ENCODE measurements around the gene NUP210. TPM values are rescaled to one million over a fixed set of nuclear protein-coding genes. Genes with fewer than 3 reads are reported as not detected.

Gene NUP210
- total and polyA plus RNA-seq, 2 experiments from 2014 or later = 6.7 to 8.4 TPM

DNA sequence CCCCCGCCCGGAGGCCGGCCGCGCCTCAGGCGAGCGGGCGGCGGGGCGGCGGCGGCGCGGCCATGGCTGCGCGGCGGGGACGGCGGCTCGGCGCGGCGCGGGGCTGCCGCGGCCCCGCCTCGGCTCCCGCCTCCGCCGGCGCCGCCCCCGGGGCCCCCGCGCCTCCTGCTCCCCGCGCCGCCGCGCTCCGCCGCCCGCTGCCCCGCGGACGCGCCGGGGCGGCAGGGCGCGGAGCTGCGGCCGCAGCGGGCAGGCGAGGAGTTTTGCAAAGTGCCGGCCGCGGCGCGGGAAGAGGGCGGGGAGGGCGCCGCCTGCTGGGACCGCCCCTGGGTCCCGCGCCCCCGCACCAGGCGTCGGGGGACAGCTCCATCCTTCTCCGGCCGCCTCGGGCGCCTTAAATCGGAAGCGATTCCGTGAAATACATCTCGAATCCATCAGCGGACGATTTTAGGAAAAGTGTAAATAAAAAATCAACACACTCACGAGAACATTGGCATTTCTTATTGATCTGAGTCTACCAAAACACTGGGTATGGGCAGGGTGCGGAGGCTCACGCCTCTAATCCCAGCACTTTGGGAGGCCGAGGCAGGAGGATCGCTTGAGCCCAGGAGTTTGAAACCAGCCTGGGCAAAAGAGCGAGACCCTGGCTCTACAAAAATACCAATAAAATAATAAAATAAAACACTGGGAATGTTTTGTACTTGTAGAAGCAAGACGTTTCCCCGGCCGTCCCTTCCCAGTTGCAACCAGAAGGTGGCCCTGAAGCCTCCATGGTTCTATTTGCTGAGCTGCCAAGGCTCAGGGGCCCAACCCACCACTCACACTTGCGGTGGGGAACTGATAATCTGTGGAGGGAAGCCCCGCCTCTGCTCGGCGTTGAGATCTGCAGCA lies 136.9 kb downstream of the NUP210 start:
- H3K9me2 ChIP-seq (replicated peaks; ENCODE audit: insufficient read depth) = no peaks in the 10 kb centered on the region
- DNase-seq (ENCODE audit: low spot score) = peak; percentile 52
- TF ChIP-seq, protein P1, sequence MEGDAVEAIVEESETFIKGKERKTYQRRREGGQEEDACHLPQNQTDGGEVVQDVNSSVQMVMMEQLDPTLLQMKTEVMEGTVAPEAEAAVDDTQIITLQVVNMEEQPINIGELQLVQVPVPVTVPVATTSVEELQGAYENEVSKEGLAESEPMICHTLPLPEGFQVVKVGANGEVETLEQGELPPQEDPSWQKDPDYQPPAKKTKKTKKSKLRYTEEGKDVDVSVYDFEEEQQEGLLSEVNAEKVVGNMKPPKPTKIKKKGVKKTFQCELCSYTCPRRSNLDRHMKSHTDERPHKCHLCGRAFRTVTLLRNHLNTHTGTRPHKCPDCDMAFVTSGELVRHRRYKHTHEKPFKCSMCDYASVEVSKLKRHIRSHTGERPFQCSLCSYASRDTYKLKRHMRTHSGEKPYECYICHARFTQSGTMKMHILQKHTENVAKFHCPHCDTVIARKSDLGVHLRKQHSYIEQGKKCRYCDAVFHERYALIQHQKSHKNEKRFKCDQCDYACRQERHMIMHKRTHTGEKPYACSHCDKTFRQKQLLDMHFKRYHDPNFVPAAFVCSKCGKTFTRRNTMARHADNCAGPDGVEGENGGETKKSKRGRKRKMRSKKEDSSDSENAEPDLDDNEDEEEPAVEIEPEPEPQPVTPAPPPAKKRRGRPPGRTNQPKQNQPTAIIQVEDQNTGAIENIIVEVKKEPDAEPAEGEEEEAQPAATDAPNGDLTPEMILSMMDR (IDR thresholded peaks at IDR 0.05; ENCODE audit: poor library complexity) = peak; percentile 32
- no peak for TF ChIP-seq EZH2 (IDR thresholded peaks at IDR 0.05; ENCODE audit: borderline replicate concordance)
- TF ChIP-seq EZH2phosphoT487 (IDR thresholded peaks at IDR 0.05; ENCODE audit: low read depth, severe bottlenecking, unreplicated experiment) = peak; percentile 66
- H3K36me3 ChIP-seq (replicated peaks; ENCODE audit: insufficient read depth, low read depth) = no peaks in the 10 kb centered on the region
- 13% methylated on average over 30 of the region's 93 CpGs for WGBS (ENCODE audit: low lambda C conversion rate, missing lambda C conversion rate)
- no peak overlapping the region for H3K27ac ChIP-seq
- H3K79me2 ChIP-seq = no peaks in the 10 kb centered on the region
- no peaks in the 10 kb centered on the region for H3K4me1 ChIP-seq (ENCODE audit: insufficient read depth)
- no peaks in the 10 kb centered on the region for H4K20me1 ChIP-seq (ENCODE audit: insufficient read depth, poor library complexity, severe bottlenecking)
- peak overlapping the region; percentile 40 for H2AFZ ChIP-seq
- peaks cover 7% of the 10 kb centered on the region for H3K9me3 ChIP-seq (ENCODE audit: low read depth)
- peaks cover 40% of the 10 kb centered on the region for H3K27me3 ChIP-seq
- peak overlapping the region; percentile 91 for H3K4me2 ChIP-seq
- peak overlapping the region; percentile 39 for H3K4me3 ChIP-seq

DNA sequence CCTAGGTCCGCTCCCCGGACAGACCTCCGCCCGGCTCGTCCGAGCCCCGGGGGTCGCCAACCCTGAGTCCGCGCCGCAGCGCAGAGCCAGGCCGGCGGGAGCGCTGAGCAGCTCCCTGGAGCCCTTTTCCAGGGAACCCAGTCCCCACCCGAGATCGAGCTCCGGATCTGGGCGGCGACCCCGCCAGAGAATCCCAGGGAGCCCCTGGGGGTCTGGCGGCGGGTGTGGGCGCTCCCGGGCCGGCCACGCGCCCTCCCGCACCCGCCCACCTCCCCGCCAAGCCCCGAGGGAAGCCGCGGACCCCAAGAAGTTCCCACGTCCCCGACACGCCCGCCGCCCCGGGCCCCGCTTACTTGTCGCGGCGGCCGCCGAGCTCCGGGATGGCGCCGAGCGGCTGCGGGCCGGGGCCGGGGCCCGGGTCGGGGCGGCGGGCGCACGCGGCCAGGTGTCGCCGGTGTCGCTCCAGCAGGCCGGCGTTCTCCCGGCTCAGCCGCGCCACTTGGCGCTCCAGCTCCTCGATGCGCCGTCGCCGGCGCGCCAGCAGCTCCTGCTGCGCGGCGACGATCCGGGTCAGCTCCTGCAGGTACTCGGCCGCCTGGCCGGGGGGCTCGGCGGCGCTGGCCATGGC lies 137.7 kb downstream of the NUP210 start:
- 0% methylated on average over 8 of the region's 87 CpGs for WGBS (ENCODE audit: low lambda C conversion rate, missing lambda C conversion rate)
- no peaks in the 10 kb centered on the region for H3K4me1 ChIP-seq (ENCODE audit: insufficient read depth)
- H3K4me3 ChIP-seq = no peak overlapping the region
- H3K9me2 ChIP-seq (replicated peaks; ENCODE audit: insufficient read depth) = no peaks in the 10 kb centered on the region
- no peak overlapping the region for H3K27ac ChIP-seq
- H3K4me2 ChIP-seq = peak overlapping the region; percentile 75
- H3K9me3 ChIP-seq (ENCODE audit: low read depth) = peaks cover 7% of the 10 kb centered on the region
- no peaks in the 10 kb centered on the region for H3K36me3 ChIP-seq (replicated peaks; ENCODE audit: insufficient read depth, low read depth)
- no peaks in the 10 kb centered on the region for H4K20me1 ChIP-seq (ENCODE audit: insufficient read depth, poor library complexity, severe bottlenecking)
- H3K79me2 ChIP-seq = no peaks in the 10 kb centered on the region
- peaks cover 40% of the 10 kb centered on the region for H3K27me3 ChIP-seq
- peak; percentile 38 for DNase-seq (ENCODE audit: low spot score)
- H2AFZ ChIP-seq = no peak overlapping the region
- TF ChIP-seq, protein P1 (IDR thresholded peaks at IDR 0.05; ENCODE audit: poor library complexity) = no peak
- TF ChIP-seq EZH2phosphoT487 (IDR thresholded peaks at IDR 0.05; ENCODE audit: low read depth, severe bottlenecking, unreplicated experiment) (no peak), EZH2 (IDR thresholded peaks at IDR 0.05; ENCODE audit: borderline replicate concordance) (no peak)

DNA sequence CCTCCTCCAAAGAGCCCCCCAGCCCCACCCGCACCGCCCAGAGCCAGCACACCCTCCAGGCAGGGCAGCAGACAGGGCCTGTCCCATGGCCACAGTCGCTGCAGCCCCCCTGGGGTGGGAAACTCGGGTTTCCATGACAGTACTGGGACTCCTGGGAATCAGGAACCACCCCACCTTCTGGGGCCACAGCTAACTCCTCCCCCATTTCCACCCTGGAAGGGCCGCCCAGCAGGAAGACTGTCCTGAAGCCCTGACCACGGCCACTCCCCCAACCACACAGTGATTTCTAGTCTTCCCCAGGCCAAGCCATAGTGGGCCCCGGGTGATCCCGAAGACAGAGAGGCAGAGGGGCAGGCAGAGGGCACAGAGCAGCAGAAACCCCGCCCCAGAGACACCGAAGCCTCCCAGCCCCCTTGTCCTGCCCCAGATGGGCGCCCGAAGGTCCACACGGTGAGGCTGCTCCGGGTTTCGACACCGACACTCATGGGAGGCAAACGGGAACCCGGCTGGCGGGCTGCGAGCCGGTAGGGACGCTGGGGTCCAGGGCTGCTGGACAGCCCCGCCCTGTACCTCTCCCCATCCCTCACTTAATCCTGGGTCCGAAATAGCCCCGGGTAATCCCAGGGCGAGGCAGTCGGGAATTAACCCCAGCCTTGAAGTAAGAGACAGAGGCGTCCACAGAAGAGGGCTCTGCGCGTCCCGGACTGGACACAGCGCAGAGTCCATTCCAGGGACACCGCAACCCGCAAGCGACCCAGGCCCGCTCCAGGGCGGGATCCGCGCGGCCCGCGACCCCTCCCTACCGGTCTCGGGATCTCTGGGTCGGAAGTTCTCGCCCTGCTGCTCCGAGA lies 138.4 kb downstream of the NUP210 start:
- Histone ChIP-seq H3K9me3 (ENCODE audit: low read depth) (peaks cover 7% of the 10 kb centered on the region), H2AFZ (no peak overlapping the region)
- TF ChIP-seq, protein P1 (IDR thresholded peaks at IDR 0.05; ENCODE audit: poor library complexity) = no peak
- peak; percentile 31 for TF ChIP-seq EZH2phosphoT487 (IDR thresholded peaks at IDR 0.05; ENCODE audit: low read depth, severe bottlenecking, unreplicated experiment)
- peak; percentile 66 for TF ChIP-seq EZH2 (IDR thresholded peaks at IDR 0.05; ENCODE audit: borderline replicate concordance)

More for the DNA sequence above, 138.4 kb downstream of the NUP210 start:
- no peak for DNase-seq (ENCODE audit: low spot score)
- peak overlapping the region; percentile 75 for H3K4me2 ChIP-seq
- WGBS (ENCODE audit: low lambda C conversion rate, missing lambda C conversion rate) = 11% methylated on average over 39 of the region's 47 CpGs
- H3K79me2 ChIP-seq = no peaks in the 10 kb centered on the region
- H4K20me1 ChIP-seq (ENCODE audit: insufficient read depth, poor library complexity, severe bottlenecking) = no peaks in the 10 kb centered on the region
- no peak overlapping the region for H3K4me3 ChIP-seq
- peaks cover 40% of the 10 kb centered on the region for H3K27me3 ChIP-seq
- no peaks in the 10 kb centered on the region for H3K36me3 ChIP-seq (replicated peaks; ENCODE audit: insufficient read depth, low read depth)
- H3K27ac ChIP-seq = no peak overlapping the region
- no peaks in the 10 kb centered on the region for H3K4me1 ChIP-seq (ENCODE audit: insufficient read depth)
- no peaks in the 10 kb centered on the region for H3K9me2 ChIP-seq (replicated peaks; ENCODE audit: insufficient read depth)
